ENCODE measurements around the gene FYCO1. TPM values are rescaled to one million over a fixed set of nuclear protein-coding genes. Genes with fewer than 3 reads are reported as not detected.

FYCO1 gene
- total RNA-seq, 1 donor from 2014 or later: 7.9 TPM

GRCh38 chr3:45887759-45888511, 107.7 kb downstream of the FYCO1 start:
- no peak overlapping the region for H3K4me3 ChIP-seq (ENCODE audit: low read depth, low read length)
- FAIRE-seq (peak; percentile 64), DNase-seq (ENCODE audit: low read depth) (no peak)
- TF ChIP-seq, protein P1, sequence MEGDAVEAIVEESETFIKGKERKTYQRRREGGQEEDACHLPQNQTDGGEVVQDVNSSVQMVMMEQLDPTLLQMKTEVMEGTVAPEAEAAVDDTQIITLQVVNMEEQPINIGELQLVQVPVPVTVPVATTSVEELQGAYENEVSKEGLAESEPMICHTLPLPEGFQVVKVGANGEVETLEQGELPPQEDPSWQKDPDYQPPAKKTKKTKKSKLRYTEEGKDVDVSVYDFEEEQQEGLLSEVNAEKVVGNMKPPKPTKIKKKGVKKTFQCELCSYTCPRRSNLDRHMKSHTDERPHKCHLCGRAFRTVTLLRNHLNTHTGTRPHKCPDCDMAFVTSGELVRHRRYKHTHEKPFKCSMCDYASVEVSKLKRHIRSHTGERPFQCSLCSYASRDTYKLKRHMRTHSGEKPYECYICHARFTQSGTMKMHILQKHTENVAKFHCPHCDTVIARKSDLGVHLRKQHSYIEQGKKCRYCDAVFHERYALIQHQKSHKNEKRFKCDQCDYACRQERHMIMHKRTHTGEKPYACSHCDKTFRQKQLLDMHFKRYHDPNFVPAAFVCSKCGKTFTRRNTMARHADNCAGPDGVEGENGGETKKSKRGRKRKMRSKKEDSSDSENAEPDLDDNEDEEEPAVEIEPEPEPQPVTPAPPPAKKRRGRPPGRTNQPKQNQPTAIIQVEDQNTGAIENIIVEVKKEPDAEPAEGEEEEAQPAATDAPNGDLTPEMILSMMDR (IDR thresholded peaks at IDR 0.05; ENCODE audit: insufficient read depth, low read length, severe bottlenecking): no peak
- no peaks in the 10 kb centered on the region for H3K36me3 ChIP-seq (ENCODE audit: control insufficient read depth, insufficient read depth, low read length)
- H3K27me3 ChIP-seq (ENCODE audit: control insufficient read depth, insufficient read depth, low read length): peaks cover 9% of the 10 kb centered on the region

GRCh38 chr3:45887285-45887684, 108.3 kb downstream of the FYCO1 start:
- no peak for DNase-seq (ENCODE audit: low read depth)
- FAIRE-seq: no peak
- Histone ChIP-seq H3K36me3 (ENCODE audit: control insufficient read depth, insufficient read depth, low read length) (no peaks in the 10 kb centered on the region), H3K4me3 (ENCODE audit: low read depth, low read length) (no peak overlapping the region), H3K27me3 (ENCODE audit: control insufficient read depth, insufficient read depth, low read length) (peaks cover 9% of the 10 kb centered on the region)
- TF ChIP-seq, protein P1 (IDR thresholded peaks at IDR 0.05; ENCODE audit: insufficient read depth, low read length, severe bottlenecking): no peak

- TF ChIP-seq, protein P1 (IDR thresholded peaks at IDR 0.05; ENCODE audit: insufficient read depth, low read length, severe bottlenecking): no peak
- H3K27me3 ChIP-seq (ENCODE audit: control insufficient read depth, insufficient read depth, low read length): peaks cover 7% of the 10 kb centered on the region
Measured at GRCh38 chr3:45885979-45886705, 109.5 kb downstream of the FYCO1 start, which contains the start of gene CCR9. Gene CCR9 (plus strand): TSS chr3:45886543. CDS start chr3:45894934, 8,391 bp downstream.

GRCh38 chr3:45884368-45885201, 111.0 kb downstream of the FYCO1 start:
- DNase-seq (ENCODE audit: low read depth): no peak

More at GRCh38 chr3:45885979-45886705, 109.5 kb downstream of the FYCO1 start, which contains the start of gene CCR9:
- Histone ChIP-seq H3K4me3 (ENCODE audit: low read depth, low read length) (no peak within 1 kb of the TSS), H3K36me3 (ENCODE audit: control insufficient read depth, insufficient read depth, low read length) (no peaks in the 10 kb centered on the region)
- no peak for DNase-seq (ENCODE audit: low read depth)
- FAIRE-seq: no peak

More at GRCh38 chr3:45884368-45885201, 111.0 kb downstream of the FYCO1 start:
- peaks cover 7% of the 10 kb centered on the region for H3K27me3 ChIP-seq (ENCODE audit: control insufficient read depth, insufficient read depth, low read length)
- no peak overlapping the region for H3K4me3 ChIP-seq (ENCODE audit: low read depth, low read length)
- TF ChIP-seq, protein P1 (IDR thresholded peaks at IDR 0.05; ENCODE audit: insufficient read depth, low read length, severe bottlenecking): no peak
- no peak for FAIRE-seq
- no peaks in the 10 kb centered on the region for H3K36me3 ChIP-seq (ENCODE audit: control insufficient read depth, insufficient read depth, low read length)
